Subcutaneous abdominal adipose tissue (tissue), 5 donors: ENCODE results near the gene KBTBD4.

Experiments used
- H3K27ac ChIP-seq: one replicate; pipeline ENCODE4 v1.7.0; 2013; ENCODE audit warnings: low read depth, mild to moderate bottlenecking, inconsistent platforms, low read length, moderate library complexity
- H3K27me3 ChIP-seq, 5 donors: one replicate each; pipeline ENCODE4 v1.7.0; 2013; ENCODE audit warnings: low read length in 5 of 5, inconsistent platforms in 1 of 5; ENCODE audit not compliant: control insufficient read depth in 5 of 5, insufficient read depth in 4 of 5
- H3K36me3 ChIP-seq, 5 donors: one replicate each; pipeline ENCODE4 v1.7.0; 2013; ENCODE audit warnings: low read length in 5 of 5; ENCODE audit not compliant: control insufficient read depth in 5 of 5, insufficient read depth in 5 of 5
- H3K4me1 ChIP-seq, 5 donors: one replicate each; pipeline ENCODE4 v1.7.0; 2013; ENCODE audit warnings: low read length in 5 of 5, mild to moderate bottlenecking in 3 of 5, moderate library complexity in 1 of 5; ENCODE audit not compliant: control insufficient read depth in 5 of 5, insufficient read depth in 5 of 5
- H3K4me3 ChIP-seq, 5 donors: one replicate each; pipeline ENCODE4 v1.7.0; 2013; ENCODE audit warnings: low read length in 5 of 5, low read depth in 1 of 5
- H3K9ac ChIP-seq, 5 donors: one replicate each; pipeline ENCODE4 v1.7.0; 2013; ENCODE audit warnings: low read length in 5 of 5, mild to moderate bottlenecking in 4 of 5, moderate library complexity in 3 of 5
- H3K9me3 ChIP-seq, 5 donors: one replicate each; pipeline ENCODE4 v1.7.0; 2013; ENCODE audit warnings: low read length in 5 of 5; ENCODE audit not compliant: control insufficient read depth in 5 of 5
- donor health status: healthy.
- donor health status: healthy.
- donor health status: healthy.
- donor health status: healthy.
- donor health status: healthy.

The KBTBD4 gene

DNA sequence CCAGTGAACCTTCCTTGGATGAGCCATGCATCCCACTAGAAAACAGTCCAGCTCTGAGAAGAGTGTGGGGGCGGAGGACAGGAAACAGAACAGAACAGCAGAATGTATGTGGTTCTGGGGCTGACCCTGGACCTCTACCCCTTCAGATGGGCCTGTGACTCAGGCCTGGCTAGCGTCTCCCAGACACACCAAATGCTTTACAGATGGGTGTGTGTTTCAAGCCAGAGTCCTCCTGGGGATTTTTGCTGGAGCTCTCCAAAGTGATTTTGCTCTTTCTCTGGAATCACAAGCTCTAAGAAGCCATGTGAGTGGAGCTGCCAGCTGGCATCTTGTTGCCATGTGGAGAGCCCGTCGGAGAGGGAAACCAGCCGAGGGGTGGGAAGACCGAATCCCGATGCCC lies 28.6 kb upstream of the KBTBD4 start:
- Histone ChIP-seq H3K27me3 (no peaks in the 10 kb centered on the region), H3K27ac (peak overlapping the region; percentile 7), H3K4me3 (no peak overlapping the region), H3K9ac (no peak overlapping the region), H3K4me1 (peaks cover 0 to 33% (median 29%) of the 10 kb centered on the region in 5 donors), H3K36me3 (peaks cover 0 to 25% (median 10%) of the 10 kb centered on the region in 5 donors), H3K9me3 (no peaks in the 10 kb centered on the region)

DNA sequence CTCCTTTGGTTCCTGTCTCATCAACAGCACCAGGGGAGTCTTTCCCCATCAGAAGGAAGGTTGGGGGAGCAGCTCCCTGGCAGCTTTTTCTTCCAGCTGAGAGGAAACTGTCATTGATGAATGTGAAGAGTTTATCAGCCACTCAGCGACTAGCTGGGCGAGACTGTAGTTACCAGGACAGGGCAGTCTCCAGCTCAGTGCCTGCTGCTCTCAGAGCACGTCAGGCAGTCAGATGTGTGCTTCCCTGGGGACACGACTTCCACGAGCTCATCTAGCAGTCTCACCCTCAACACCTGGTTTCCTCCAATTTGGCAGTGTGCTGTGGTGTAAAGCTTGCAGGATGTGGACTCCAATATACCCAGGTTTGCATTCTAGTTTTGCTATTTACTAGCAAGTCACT lies 28.0 kb upstream of the KBTBD4 start:
- Histone ChIP-seq H3K9ac (no peak overlapping the region), H3K9me3 (no peaks in the 10 kb centered on the region), H3K36me3 (peaks cover 0 to 25% (median 10%) of the 10 kb centered on the region in 5 donors), H3K27me3 (no peaks in the 10 kb centered on the region), H3K27ac (no peak overlapping the region), H3K4me1 (peaks cover 0 to 30% (median 26%) of the 10 kb centered on the region in 5 donors), H3K4me3 (no peak overlapping the region)

DNA sequence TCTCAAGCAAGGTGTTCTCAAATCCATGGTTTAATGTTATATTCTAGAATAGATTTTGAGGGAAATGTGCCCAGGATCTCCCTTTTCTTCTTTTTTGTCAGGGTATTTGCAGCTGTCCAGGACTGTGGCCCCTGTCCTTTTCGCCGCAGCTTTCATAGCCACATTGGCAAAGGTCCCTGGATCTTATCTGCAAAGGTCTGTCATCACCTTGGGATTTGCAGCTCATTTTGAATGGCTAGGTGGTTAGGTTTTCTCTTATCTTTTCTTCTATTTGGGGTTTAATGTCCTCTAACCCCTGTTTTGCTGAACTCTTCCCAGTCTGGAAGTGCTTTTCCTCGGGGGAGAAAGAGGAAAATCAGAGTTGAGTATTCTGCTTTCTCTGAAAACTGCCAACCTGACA lies 27.2 kb upstream of the KBTBD4 start:
- Histone ChIP-seq H3K27ac (no peak overlapping the region), H3K9me3 (no peaks in the 10 kb centered on the region), H3K4me3 (no peak overlapping the region), H3K36me3 (peaks cover 0 to 18% (median 10%) of the 10 kb centered on the region in 5 donors), H3K27me3 (no peaks in the 10 kb centered on the region), H3K4me1 (peaks cover 0 to 22% (median 18%) of the 10 kb centered on the region in 5 donors), H3K9ac (no peak overlapping the region)

DNA sequence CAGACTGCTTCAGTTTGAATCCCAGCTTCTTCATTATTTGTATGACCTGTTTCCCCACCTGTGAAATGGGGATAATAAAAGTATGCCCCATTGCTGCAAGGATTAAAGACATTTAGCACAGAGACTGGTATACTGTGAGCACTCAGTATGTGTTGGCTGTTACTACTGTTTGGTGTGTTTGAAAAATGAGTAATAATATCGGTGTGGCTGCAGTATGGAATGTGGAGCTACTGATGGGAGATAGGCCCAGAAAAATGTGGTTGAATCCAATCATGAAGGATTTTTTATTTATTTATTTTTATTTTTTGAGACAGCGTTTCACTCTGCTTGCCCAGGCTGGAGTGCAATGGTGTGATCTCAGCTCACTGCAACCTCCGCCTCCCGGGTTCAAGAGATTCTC lies 24.5 kb upstream of the KBTBD4 start:
- Histone ChIP-seq H3K36me3 (peaks cover 0 to 4% (median 2%) of the 10 kb centered on the region in 5 donors), H3K4me1 (peaks cover 0 to 28% (median 23%) of the 10 kb centered on the region in 5 donors), H3K27ac (no peak overlapping the region), H3K9me3 (no peaks in the 10 kb centered on the region), H3K4me3 (no peak overlapping the region), H3K9ac (no peak overlapping the region), H3K27me3 (no peaks in the 10 kb centered on the region)

DNA sequence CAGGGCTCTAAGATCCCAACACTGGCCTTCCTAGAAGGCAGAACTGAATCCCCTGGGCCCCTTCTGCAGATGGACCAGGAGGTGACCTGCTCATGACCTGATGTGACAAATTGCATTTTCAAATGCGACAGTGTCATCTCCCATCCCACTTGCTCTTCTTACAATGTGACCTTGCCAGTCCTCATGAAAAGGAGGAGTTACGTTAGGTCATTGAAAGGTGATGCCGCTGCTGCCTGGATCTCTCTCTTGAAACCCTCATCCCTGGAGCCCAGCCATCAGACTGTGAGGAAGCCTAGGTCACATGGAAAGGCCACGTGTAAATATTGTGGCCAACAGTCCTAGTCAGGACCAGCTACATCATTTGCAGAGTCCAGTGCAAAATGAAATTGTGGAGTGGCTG lies 21.1 kb upstream of the KBTBD4 start:
- Histone ChIP-seq H3K9me3 (no peaks in the 10 kb centered on the region), H3K27me3 (peaks cover 0 to 6% (median 3%) of the 10 kb centered on the region in 5 donors), H3K9ac (no peak overlapping the region), H3K4me1 (peaks cover 0 to 10% (median 7%) of the 10 kb centered on the region in 5 donors), H3K27ac (no peak overlapping the region), H3K4me3 (no peak overlapping the region), H3K36me3 (peaks cover 0 to 4% (median 0%) of the 10 kb centered on the region in 5 donors)

DNA sequence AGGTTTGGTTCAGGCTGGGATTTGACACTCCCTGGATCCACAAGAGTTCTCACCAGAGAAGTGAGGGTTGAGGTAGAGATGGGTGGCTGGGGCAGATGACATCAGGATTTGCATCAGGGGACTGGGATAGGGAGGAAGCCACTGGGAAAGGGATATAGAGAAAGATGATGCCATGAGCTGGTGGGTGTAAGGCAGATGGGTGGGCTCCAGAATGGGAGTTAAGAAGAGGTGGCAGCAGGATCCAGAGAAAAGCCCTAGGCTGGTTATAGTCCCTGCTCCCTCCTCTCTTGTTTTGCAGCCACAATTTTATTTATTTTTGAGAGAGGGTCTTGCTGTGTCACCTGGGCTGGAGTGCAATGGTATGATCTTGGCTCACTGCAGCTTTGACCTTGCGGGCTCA lies 17.2 kb upstream of the KBTBD4 start:
- Histone ChIP-seq H3K4me1 (peaks cover 0 to 26% (median 15%) of the 10 kb centered on the region in 5 donors), H3K9ac (no peak overlapping the region), H3K27ac (no peak overlapping the region), H3K9me3 (peaks cover 0 to 2% (median 0%) of the 10 kb centered on the region in 5 donors), H3K36me3 (no peaks in the 10 kb centered on the region), H3K27me3 (peaks cover 14 to 35% (median 26%) of the 10 kb centered on the region in 5 donors), H3K4me3 (no peak overlapping the region)

DNA sequence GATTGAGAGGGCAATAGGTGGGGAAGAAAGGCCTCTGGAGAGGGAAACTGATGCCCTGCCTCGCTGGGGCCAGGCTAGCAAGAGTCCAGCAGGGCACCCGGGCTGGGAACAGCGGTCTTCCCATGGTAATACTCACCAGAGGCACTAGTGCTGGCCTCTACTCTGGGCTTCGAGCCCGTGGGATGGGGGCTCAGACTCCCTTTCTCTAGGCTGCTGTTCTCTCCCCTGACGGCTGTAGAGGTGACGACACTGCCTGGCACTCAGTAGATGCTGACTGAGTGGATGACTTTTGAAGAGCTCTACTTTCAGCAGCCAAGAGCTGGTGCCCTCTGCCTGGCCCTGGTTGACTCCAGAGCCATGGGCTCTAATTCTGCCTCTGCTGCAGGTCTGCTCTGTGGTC lies 16.3 kb upstream of the KBTBD4 start:
- Histone ChIP-seq H3K4me3 (no peak overlapping the region), H3K27me3 (peaks cover 14 to 35% (median 26%) of the 10 kb centered on the region in 5 donors), H3K9me3 (peaks cover 0 to 4% (median 0%) of the 10 kb centered on the region in 5 donors), H3K36me3 (no peaks in the 10 kb centered on the region), H3K4me1 (peaks cover 0 to 26% (median 14%) of the 10 kb centered on the region in 5 donors), H3K27ac (no peak overlapping the region), H3K9ac (no peak overlapping the region)

DNA sequence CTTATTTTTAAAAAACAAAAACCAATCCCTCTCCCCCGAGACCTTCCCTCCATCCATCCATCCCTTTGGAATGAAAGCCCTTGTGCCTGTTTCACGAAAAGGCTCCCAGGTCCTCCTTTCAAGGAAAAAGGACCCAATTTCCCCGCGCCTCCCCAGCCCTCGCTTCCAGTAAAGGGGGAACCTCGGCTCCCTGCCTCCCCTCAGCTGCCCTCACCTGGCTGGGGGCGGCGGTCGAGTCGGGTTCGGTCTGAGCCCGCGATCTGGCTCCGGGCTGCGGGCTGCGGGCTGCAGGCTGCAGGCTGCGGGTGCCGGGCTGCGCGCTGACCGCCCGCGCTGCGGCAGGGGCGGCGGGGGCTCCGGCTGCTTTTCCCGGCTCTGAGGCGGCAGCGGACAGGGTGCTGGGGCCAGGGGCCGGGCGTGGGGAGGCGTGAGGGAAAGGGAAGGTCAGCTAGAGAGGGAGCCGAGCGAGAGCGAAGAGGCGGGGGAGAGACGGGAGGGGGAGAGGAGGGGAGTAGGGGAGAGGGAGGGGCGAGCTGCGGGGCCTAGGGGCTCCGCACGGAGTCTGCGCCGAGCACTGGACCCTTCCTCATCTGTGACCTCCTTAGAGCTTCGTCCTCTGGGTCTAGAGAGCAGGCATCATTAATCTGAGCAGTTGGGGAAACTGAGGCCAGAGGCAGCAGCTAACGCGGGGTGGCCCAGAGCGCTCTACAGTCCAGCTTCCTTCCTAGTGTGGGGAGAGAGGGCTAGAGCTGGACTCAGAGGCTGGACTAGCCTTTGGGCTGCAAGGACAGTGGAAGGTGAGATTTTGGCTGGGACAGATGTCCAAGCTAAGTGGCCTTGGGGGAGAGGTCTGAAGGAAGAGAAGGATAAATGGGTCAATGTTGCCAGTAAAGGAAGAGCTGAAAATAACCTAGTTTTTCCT lies 15.4 kb upstream of the KBTBD4 start, which contains the start of gene C1QTNF4:
C1QTNF4 (minus strand) TSS at position 478 of the 922 bp plus-strand sequence. CDS start 3,601 bp downstream, outside the sequence.
- peaks cover 14 to 42% (median 30%) of the 10 kb centered on the region in 5 donors for H3K27me3 ChIP-seq
- no peak within 1 kb of the TSS for H3K9ac ChIP-seq
- H3K27ac ChIP-seq = no peak within 1 kb of the TSS

DNA sequence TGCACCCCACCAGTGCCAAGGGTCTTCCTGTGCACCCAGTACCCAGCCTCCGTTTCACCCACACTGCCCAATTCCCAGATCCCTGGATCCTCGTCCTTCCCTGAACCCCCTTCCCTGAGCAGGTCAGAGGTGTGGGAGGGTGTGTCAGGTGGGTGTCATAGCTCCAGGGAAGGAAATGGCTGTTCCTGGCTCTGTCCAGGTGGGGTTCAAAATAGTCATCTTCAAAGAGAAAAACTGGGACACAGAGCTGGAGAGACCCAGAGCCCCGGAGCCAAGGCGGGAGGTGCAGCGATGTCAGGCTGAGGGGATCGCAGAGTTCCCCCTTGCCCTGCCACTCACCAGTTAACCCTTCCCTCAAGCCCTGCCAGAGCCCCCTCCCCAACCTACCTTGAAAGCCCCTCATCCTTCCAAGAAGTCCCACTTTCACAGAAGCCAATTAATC lies 14.7 kb upstream of the KBTBD4 start:
- Histone ChIP-seq H3K27me3 (peaks cover 14 to 43% (median 30%) of the 10 kb centered on the region in 5 donors), H3K4me3 (peak overlapping the region in 1 of 5 donors; percentile 7), H3K4me1 (peaks cover 0 to 23% (median 12%) of the 10 kb centered on the region in 5 donors), H3K27ac (no peak overlapping the region), H3K9me3 (peaks cover 0 to 4% (median 0%) of the 10 kb centered on the region in 5 donors), H3K36me3 (no peaks in the 10 kb centered on the region), H3K9ac (no peak overlapping the region)

More for the DNA sequence above, 15.4 kb upstream of the KBTBD4 start, which contains the start of gene C1QTNF4:
- peaks cover 0 to 20% (median 9%) of the 10 kb centered on the region in 5 donors for H3K4me1 ChIP-seq
- peak within 1 kb of the TSS in 2 of 5 donors; percentile 7 to 44 for H3K4me3 ChIP-seq
- no peaks in the 10 kb centered on the region for H3K36me3 ChIP-seq
- peaks cover 0 to 4% (median 0%) of the 10 kb centered on the region in 5 donors for H3K9me3 ChIP-seq

DNA sequence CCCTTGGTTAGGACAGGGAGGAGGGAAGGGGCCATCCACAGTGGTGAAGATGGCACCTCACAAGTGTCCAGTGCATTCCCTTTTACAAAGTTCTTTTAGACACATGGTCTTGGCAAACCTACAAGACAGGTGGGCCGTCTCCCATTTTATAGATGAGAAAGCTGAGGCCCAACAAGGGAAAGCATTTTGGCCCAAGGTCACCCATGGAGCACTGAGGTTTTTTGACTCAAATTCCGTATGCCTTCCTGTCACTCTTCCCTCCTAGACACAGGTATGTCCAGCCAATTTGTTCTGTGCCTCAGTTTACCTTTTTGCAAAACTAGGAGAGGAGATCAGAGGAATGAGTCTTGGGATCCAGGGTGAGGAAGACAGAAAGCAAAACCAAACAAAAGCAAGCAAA lies 14.2 kb upstream of the KBTBD4 start:
- Histone ChIP-seq H3K9ac (no peak overlapping the region), H3K4me3 (no peak overlapping the region), H3K36me3 (no peaks in the 10 kb centered on the region), H3K9me3 (peaks cover 0 to 4% (median 0%) of the 10 kb centered on the region in 5 donors), H3K27ac (no peak overlapping the region), H3K4me1 (peaks cover 0 to 28% (median 12%) of the 10 kb centered on the region in 5 donors), H3K27me3 (peaks cover 14 to 43% (median 30%) of the 10 kb centered on the region in 5 donors)
